Pancreas (tissue), 10 donors: ENCODE measurements around the gene NAB2. TPM values are rescaled to one million over a fixed set of nuclear protein-coding genes. Genes with fewer than 3 reads are reported as not detected.

Experiments
- ATAC-seq, 4 donors: fragments of 200-7000 bp; cut with Tn5 transposase; one replicate each; pipeline versions ENCODE4 v1.8.0 to v1.9.1; 2020; ENCODE audit warnings: mild to moderate bottlenecking in 4 of 4, moderate library complexity in 4 of 4
- DNase-seq, 6 donors: peaks; one replicate each; pipeline ENCODE4 v3.0.0-alpha.2; 2020
- FAIRE-seq: peaks from 2 replicates; lab custom pipeline; 2012; peaks lifted over from hg19 to GRCh38; lab: Jason Lieb, UNC
- H3K27ac ChIP-seq, 4 donors: fragments of 200-600 bp; sonication (generic); 1 replicate in 3 of 4; 2 replicates in 1 of 4; pipeline versions ENCODE4 v1.5.0 to v1.8.0; 2020
- H3K27me3 ChIP-seq, 4 donors: fragments of 200-600 bp; one replicate each; pipeline ENCODE4 v1.8.0; 2021
- H3K36me3 ChIP-seq, 3 donors: fragments of 200-600 bp; sonication (generic) in 1 of 3; one replicate each; pipeline versions ENCODE4 v1.5.0 to v1.8.0; 2020 to 2021
- H3K4me1 ChIP-seq, 3 donors: fragments of 200-600 bp; one replicate each; pipeline ENCODE4 v1.8.0; 2021
- H3K4me3 ChIP-seq, 4 donors: fragments of 200-600 bp; sonication (generic) in 2 of 4; one replicate each; pipeline versions ENCODE4 v1.5.0 to v1.8.0; 2020 to 2021
- H3K9me3 ChIP-seq, 4 donors: fragments of 200-600 bp; one replicate each; pipeline ENCODE4 v1.8.0; 2021
- CTCF ChIP-seq, 4 donors: fragments of 200-600 bp; sonication (generic) in 3 of 4; IDR thresholded peaks; one replicate each; pipeline versions ENCODE4 v1.5.0 to v1.8.0; 2021; ENCODE audit warnings: antibody characterized with exemption in 4 of 4
- WGBS, 2 donors: extraction: QIAGEN DNeasy Blood & Tissue Kit; methylation state at CpG; one replicate each; pipeline ENCODE4 v1.1.7; 2013; 5-methylcytosine and 5-hydroxymethylcytosine counted together
- intact Hi-C, 3 donors: fragments of 100-400 bp; cut with DNase I; formaldehyde crosslinking; loops; one replicate each; pipeline versions ENCODE4 v1.11.1 to v1.14.2; 2022
- polyA plus RNA-seq, 2 donors: library from polyadenylated mRNA; stranded (reverse); fragments of 200-250 nt; gene quantifications; one replicate each; pipeline ENCODE4 v1.2.3, GENCODE V29; 2013
- total RNA-seq, 6 donors: library from RNA; stranded (reverse); fragmentation: NEBNext Ultra II Directional in 4 of 6; extraction: Animal tissue kit (Norgen Biotek cat#: 25700) in 4 of 6; gene quantifications; one replicate each; pipeline versions ENCODE4 v1.2.1 to v1.2.4, GENCODE V29; 2021 to 2023
- donor health status: healthy with polysubstance abuse.
- donor health status: DM: no; HTN: no; CAD: no; lungs with moderate emphysema.
- donor health status: DM: no; HTN: no; CAD: no.
- donor health status: control.
- donor health status: control.
- donor health status: Bipolar disorder and iron deficiency.
- donor health status: DM: yes; HTN: yes; CAD: no.
- donor health status: DM: no; HTN: no; CAD: no.
- donor health status: DM: no; HTN: no; CAD: no.
- donor health status: DM: yes; HTN: yes; CAD: no.

NAB2 gene
- total and polyA plus RNA-seq, 8 donors, result 2.1 to 21.3 (median 5.6) TPM

GRCh38 chr12:57131896-57132744, 43.2 kb downstream of the NAB2 start:
- H3K4me1 ChIP-seq, result peaks cover 0 to 3% (median under 1%) of the 10 kb centered on the region in 3 donors
- no peaks in the 10 kb centered on the region for H3K9me3 ChIP-seq
- no peaks in the 10 kb centered on the region for H3K27me3 ChIP-seq
- no peak for TF ChIP-seq CTCF (IDR thresholded peaks at IDR 0.05)
- no peak for DNase-seq
- ATAC-seq, result no peak
- intact Hi-C loops, result loop anchor here in 1 of 3 donors (5.0 kb wide), 1 partner anchor 35 kb away; no protein-coding TSS in a partner anchor
- no peak overlapping the region for H3K4me3 ChIP-seq
- FAIRE-seq, result no peak
- H3K36me3 ChIP-seq, result no peaks in the 10 kb centered on the region
- 64 to 72% methylated on average over 9 of the region's 9 CpGs for WGBS, 2 donors
- no peak overlapping the region for H3K27ac ChIP-seq

GRCh38 chr12:57133013-57133569, 44.2 kb downstream of the NAB2 start:
- TF ChIP-seq CTCF (IDR thresholded peaks at IDR 0.05), result no peak
- Histone ChIP-seq H3K4me3 (no peak overlapping the region), H3K27me3 (no peaks in the 10 kb centered on the region), H3K4me1 (peaks cover 0 to 3% (median 0%) of the 10 kb centered on the region in 3 donors), H3K9me3 (no peaks in the 10 kb centered on the region), H3K36me3 (no peaks in the 10 kb centered on the region), H3K27ac (no peak overlapping the region)
- FAIRE-seq (no peak), ATAC-seq (no peak), DNase-seq (no peak)
- intact Hi-C loops, result loop anchor here in 1 of 3 donors (5.0 kb wide), 1 partner anchor 34 kb away; no protein-coding TSS in a partner anchor
- WGBS, 2 donors, result 65 to 68% methylated on average over 4 of the region's 4 CpGs

- 67 to 74% methylated on average over 6 of the region's 6 CpGs for WGBS, 2 donors
- peaks cover 0 to under 1% (median 0%) of the 10 kb centered on the region in 3 donors for H3K4me1 ChIP-seq
- H3K27me3 ChIP-seq, result no peaks in the 10 kb centered on the region
- H3K9me3 ChIP-seq, result no peaks in the 10 kb centered on the region
- intact Hi-C loops, result loop anchor here in 1 of 3 donors (5.0 kb wide), 1 partner anchor 33 kb away; no protein-coding TSS in a partner anchor
- H3K36me3 ChIP-seq, result no peaks in the 10 kb centered on the region
- H3K4me3 ChIP-seq, result no peak overlapping the region
- TF ChIP-seq CTCF (IDR thresholded peaks at IDR 0.05), result no peak
- no peak for FAIRE-seq
- H3K27ac ChIP-seq, result no peak overlapping the region
- DNase-seq, result no peak
- ATAC-seq, result no peak
Measured at GRCh38 chr12:57133916-57134315, 45.0 kb downstream of the NAB2 start.

- 86 to 88% methylated on average over 9 of the region's 9 CpGs for WGBS, 2 donors
Measured at GRCh38 chr12:57134949-57135348, 46.0 kb downstream of the NAB2 start.

More at GRCh38 chr12:57134949-57135348, 46.0 kb downstream of the NAB2 start:
- no peaks in the 10 kb centered on the region for H3K4me1 ChIP-seq
- H3K27ac ChIP-seq, result no peak overlapping the region
- TF ChIP-seq CTCF (IDR thresholded peaks at IDR 0.05), result no peak
- H3K4me3 ChIP-seq, result no peak overlapping the region
- no peaks in the 10 kb centered on the region for H3K36me3 ChIP-seq
- intact Hi-C loops, result loop anchor here in 1 of 3 donors (5.0 kb wide), 1 partner anchor 32 kb away; no protein-coding TSS in a partner anchor
- no peaks in the 10 kb centered on the region for H3K27me3 ChIP-seq
- FAIRE-seq, result no peak
- DNase-seq, result no peak
- ATAC-seq, result no peak
- no peaks in the 10 kb centered on the region for H3K9me3 ChIP-seq
